Astrocyte of the cerebellum (primary cell): Measurements from ENCODE around the gene HDAC9.

ENCODE experiments used
- DNase-seq: peaks from one replicate; pipeline ENCODE4 v3.0.0-alpha.2; 2011; ENCODE audit warnings: low read depth
- H3K4me3 ChIP-seq: 2 replicates; pipeline ENCODE4 v1.5.1; 2011; ENCODE audit warnings: mild to moderate bottlenecking, low read depth, low read length, moderate library complexity
- in situ Hi-C: cut with HindIII; loops from 2 replicates; pipeline ENCODE4 v1.10.0; 2017; ENCODE audit warnings: low sequenced_read_pairs
- TF ChIP-seq, protein P1 (sequence below): IDR thresholded peaks from 2 replicates; pipeline ENCODE4 v1.5.1; 2012; ENCODE audit warnings: low read length, low read depth, moderate library complexity, mild to moderate bottlenecking; ENCODE audit errors: missing control alignments

The HDAC9 gene

DNA sequence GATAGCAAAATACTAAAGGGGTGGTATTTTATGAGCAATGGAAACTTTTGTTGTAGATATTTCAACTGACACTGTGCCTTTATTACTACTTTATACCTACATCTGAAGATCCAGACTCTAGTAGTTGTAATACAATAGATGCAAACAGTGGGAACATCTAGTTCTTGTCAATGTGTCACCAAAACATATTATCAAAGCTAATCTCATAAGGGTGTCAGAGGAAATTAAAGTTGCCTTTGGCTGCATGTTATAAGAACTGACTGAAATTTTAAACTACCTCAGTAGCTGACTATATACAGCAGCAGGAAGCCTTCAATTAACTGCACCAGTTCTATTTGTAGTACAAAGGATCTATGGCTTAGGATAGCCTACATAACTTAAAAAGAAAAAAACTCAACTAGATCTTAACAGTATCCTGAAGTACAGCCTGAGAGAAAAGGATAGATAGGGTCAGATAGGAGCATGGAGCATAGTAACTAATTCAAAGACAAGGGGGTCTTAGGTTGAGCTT, 30.9 kb downstream of the HDAC9 start:
- in situ Hi-C loops, result no loop called here
- TF ChIP-seq, protein P1, sequence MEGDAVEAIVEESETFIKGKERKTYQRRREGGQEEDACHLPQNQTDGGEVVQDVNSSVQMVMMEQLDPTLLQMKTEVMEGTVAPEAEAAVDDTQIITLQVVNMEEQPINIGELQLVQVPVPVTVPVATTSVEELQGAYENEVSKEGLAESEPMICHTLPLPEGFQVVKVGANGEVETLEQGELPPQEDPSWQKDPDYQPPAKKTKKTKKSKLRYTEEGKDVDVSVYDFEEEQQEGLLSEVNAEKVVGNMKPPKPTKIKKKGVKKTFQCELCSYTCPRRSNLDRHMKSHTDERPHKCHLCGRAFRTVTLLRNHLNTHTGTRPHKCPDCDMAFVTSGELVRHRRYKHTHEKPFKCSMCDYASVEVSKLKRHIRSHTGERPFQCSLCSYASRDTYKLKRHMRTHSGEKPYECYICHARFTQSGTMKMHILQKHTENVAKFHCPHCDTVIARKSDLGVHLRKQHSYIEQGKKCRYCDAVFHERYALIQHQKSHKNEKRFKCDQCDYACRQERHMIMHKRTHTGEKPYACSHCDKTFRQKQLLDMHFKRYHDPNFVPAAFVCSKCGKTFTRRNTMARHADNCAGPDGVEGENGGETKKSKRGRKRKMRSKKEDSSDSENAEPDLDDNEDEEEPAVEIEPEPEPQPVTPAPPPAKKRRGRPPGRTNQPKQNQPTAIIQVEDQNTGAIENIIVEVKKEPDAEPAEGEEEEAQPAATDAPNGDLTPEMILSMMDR, result no peak
- DNase-seq, result no peak
- no peak overlapping the region for H3K4me3 ChIP-seq

DNA sequence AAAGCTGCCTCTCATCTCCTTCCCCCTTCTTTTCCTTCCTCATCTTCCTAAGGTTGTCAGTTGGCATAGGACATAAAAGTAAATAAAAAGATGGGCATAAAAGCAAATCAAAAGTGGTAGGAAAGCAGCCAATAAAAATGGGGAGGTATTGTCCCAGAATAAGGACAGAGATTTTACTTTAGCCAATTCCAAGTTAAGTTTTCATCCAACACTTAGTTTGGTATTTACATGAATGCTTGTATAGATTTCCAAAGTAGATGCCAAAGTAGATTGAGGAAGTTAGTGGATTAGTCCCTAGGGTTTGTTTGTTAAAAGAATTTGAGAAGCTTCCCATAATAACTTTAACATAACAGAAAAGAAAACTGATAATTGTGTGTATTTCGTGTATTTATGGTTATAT, 33.7 kb downstream of the HDAC9 start:
- no peak overlapping the region for H3K4me3 ChIP-seq
- TF ChIP-seq, protein P1, result no peak
- in situ Hi-C loops, result no loop called here
- DNase-seq, result no peak

DNA sequence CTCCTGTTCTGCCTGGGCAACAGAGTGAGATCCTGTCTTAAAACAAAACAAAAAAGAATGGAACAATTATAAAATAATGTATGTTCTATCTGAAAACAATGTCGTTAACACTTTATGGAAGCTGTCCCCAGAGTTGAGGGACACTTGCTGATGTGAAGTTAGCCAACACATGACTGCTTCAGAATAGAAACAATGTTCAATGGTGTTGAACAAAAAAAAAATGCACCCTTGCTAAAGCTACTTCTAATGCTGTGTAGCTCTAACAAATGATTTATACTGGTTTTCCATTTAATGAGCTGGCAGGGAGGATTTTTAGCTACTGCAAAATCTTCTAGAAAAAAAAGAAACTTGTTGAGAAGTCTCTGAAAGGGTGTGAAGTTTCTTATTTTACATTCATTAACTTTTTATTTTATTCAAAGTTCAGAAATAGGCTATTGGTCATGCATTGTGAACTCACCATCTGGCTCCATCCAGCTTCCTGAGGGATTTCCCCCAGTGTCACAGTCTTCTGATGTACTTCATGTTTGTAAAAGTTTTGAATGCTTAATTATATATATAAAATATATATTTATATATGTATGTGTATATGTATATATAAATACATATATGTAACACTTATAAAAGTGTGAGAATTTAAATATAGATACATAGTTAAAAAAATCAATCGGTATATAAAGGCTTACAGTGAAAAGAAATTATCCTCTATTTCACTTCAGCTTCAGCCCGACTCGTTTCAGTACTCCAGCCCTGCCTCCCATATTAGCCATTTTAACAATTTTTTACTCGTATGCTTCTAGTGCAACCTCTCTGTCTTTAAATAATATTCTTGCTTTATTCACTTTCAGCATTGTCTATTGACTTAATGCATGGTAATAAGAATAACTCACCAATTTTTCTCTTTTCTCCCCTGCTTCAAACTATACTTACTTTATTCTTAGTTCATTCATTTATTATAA, 35.0 kb downstream of the HDAC9 start:
- in situ Hi-C loops, result no loop called here
- no peak for DNase-seq
- H3K4me3 ChIP-seq, result no peak overlapping the region
- TF ChIP-seq, protein P1, result no peak

DNA sequence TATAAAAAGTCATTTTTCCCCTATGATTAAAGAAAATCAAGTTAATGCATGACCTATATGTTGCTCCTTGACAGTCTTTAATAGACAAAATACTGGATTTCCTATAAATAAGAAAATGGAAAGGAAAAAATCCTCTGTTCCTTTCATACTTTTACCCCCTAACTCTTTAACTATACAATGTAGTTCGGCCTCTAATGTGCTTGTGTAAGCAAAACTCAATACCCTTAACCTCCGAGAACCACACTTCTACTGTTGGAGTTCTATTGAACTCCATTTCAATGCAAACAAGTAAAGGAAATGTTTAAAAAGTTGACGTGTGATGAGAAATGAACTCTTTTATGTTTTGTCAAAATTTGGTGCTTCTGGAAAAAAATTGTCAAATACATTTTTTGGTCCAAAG, 36.0 kb downstream of the HDAC9 start:
- DNase-seq, result no peak
- TF ChIP-seq, protein P1, result no peak
- in situ Hi-C loops, result no loop called here
- no peak overlapping the region for H3K4me3 ChIP-seq

DNA sequence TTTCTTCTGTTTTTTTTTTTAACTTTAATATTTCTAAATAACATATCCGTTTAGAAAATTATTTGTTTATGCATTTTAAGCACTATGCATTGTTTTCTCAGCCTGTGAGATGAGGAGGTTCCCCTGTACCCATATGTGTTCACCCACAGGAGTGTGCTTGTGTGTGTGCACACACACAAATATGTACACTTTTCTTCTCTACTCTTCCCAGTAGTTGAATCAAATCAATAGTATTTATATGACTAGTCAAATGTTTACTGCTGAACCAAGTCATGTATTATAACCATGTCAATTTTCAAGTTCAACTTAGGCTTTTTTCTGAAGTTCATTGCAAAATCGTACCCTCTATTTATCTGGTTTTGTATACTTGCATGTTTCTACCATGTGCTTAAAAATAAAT, 37.3 kb downstream of the HDAC9 start:
- DNase-seq, result no peak
- H3K4me3 ChIP-seq, result no peak overlapping the region
- in situ Hi-C loops, result no loop called here
- TF ChIP-seq, protein P1, result no peak

DNA sequence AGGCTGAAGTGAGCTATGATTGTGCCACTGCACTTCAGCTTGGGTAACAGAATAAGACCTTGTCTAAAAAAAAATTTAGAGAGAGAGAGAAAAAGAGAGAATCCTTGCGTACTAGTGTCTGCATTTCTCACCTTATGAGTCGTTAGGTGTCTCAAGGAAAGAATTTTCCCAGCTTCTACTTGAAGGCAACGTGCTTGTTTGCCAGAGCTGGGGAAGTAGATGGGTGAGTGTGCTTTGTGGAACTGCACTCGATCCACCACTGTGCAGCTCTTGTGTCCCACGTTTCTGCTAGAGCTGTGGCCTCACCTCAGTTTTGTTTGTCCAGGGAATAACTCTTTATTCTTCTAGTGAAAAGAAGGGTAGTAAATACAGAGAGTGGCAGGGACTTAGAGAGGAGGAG, 38.9 kb downstream of the HDAC9 start:
- H3K4me3 ChIP-seq, result no peak overlapping the region
- in situ Hi-C loops, result no loop called here
- TF ChIP-seq, protein P1, result no peak
- no peak for DNase-seq
